Left hindlimb (tissue), 1 donor: Measurements from ENCODE around the gene PTP4A1.

Experiments used
- DNase-seq: peaks from one replicate; pipeline ENCODE4 v3.0.0-alpha.2; 2018

PTP4A1 gene

DNA sequence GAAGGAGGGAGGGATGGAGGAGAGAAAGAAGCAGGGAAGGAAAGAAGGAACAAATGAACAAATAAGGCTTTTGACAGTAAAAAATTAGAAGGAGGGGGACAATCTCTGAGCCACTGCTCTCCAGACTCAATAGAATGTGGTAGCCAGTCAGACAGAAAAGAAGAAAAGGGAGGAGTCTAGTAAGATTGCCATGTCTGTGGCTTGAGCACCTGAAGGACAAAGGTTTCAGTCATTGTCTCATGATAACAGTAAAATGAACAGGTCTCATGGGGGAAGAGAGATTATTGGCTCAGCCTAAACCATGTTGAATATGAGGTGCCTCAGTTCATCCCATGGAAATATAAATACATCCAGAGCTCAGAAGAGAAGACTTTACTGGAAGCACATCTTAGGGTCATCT, 14.0 kb upstream of the PTP4A1 start:
- DNase-seq = no peak

DNA sequence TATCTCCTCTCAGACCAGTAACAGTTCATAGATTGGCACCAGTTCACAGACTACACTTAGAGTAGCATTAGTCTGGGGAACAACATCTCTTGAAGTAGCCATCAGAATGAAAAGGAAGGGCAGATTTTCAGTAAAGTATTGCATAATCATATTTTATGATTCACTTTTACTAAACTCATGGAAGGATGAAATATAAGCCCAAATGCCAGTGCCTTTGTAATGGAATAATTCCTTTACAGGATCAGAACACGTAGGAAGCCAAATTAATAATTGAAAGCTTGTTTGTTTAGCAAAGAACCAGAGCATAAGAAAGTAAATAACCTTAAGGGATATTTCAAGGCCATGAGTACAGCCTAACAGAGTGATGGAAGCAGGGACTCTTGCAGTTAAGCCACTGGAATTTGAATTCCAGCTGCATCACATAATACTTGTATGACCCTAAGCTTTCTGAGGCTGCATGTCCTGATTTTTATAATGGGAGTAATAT, 11.4 kb upstream of the PTP4A1 start:
- no peak for DNase-seq

DNA sequence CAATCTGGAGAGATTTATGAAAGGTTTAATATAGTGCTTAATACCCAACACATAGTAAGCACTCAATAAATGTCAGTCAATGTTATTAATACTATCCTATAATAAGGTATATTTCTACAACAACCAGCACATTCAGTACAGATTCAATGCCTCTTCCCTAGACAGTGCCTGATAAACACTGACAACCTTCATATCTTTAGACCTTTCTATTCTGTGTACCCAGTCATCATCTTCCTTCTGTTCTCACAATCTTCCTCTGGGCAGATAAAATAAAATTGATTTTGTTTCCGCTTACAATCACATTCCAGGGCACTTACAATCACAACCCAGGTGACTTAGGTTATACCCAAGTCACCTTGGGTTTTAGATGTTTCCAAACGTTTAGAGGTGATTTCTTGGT, 11.0 kb upstream of the PTP4A1 start:
- DNase-seq = no peak

DNA sequence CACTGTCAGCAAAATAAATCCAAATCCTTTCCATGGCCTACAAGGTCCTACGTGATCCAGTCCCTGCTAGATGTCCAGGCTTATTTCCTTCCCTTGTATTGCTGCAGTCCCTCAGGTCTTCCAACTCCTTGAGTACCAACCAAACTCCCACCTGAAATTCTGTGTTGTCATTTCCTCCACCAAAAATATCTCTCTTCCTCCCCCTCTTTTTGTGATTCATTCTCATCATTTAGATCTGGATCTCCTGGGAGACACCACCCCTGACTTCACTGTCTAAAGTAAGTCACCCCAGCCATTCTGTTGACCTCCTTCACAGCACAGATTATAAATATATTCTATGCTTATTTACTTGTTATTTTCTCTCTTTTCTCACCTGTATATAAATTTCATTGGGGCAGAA, 9.0 kb upstream of the PTP4A1 start:
- DNase-seq = no peak

DNA sequence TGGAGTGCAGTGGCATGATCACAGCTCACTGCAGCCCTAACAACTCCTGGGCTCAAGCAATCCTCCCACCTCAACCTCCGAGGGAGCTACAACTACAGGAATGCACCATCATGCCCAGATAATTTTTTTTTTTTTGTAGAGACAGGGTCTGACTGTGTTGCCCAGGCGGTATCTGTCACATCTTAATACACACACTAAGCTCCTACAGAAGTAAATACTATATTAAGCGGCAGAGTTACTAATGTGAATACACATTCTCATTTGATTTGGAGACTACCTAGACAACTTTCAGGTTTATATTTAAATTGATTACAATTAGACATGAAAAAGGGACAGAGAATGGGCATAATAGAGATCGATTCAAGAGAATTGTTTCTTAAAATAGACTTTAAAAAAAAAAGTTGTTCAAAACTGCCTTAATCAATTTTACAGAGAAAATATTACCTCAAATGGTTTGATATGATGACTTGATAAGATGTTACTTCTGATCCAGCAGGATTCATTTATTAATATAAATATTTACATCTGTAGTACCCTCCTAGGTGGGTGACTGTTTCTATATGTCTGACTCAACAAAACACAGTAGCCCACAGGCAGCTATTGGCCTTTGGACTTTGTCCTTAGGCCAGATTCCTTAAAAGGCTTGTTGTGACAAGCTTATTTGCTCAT, 7.1 kb upstream of the PTP4A1 start:
- no peak for DNase-seq

DNA sequence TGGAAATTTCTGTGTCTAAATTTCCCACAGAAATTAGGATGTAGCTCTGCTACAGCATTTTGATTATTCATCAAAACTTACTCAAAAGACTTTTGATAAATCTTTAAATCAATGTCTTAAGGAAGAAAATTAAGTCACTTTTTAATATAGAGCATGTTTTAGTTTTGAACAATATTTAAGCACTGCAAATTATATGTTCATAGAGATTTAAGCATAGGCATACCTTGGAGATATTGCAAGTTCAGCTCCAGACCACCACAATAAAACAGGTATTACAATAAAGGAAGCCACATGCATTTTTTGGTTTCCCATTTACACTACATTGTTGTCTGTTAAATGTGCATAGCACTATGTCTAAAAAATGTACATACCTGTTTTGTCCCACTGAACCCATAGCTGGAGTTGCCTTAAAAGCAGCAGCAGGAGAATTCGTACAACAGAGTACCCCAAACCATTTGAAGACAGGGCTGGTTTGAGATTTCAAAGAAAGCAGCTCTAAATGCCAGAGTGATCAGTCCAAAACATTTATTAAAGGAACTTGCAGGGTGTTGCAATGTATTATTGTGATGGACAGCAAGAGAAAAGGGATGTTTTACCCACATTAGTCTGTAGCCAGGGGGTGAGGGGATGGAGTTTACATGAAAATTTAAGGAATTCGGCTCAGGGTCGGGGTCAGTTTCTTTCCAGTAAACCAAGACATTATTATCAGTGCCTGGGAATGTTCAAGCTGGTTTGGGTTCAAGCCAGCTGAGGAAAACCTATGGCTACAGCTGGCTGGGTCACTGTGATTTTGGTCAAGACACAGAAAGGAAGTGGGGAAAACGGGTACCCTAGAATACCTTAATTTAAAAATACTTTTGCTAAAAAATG, 6.3 kb upstream of the PTP4A1 start:
- no peak for DNase-seq

DNA sequence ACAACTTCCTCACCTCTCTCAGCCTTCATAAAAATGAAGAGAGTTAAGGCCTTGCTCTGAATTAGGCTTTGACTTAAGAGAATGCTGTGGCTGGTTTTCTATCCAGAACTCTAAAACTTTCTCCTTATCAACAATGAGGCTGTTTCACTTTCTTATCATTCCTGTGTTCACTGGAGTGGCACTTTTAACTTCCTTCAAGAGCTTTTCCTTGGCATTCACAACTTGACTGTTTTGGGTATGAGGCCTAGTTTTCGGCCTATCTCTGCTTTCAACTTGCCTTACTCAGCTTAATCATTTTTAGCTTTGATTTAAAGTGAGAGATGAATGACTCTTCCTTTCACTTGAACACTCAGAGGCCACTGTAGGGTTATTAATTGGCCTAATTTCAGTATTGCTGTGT, 4.3 kb upstream of the PTP4A1 start:
- DNase-seq = no peak

DNA sequence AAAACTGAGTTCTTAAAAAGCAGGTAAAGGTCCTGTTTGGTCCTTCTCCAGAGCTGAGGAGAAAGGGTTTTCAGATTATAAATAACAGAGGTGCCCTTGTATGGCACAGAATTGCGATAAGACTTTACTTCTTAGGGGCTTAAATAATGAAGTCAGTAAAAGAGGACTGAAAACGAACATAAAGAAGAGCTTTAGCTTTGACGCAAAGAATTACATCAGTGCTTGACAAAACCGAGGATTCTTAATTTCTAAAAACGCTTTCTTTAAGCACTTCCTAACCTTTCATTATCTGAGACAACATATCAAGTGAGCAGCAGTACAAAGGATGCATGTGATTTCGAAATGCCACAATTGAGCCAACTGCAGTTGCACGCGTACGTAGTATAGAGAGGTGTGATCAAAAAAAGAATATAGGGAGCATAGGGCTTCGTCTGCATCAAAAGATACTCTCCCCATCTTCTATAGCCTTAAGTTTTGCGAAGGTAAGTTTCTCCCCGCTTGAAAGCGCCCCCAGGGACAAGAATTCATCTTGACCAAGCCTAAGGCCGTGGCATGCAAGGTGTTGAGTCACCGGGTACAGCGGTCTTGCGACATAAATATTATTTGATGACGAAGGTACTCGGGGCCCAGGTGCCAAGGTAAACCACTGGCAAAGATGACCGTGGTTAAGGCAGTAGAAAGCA, 778 bp upstream of the PTP4A1 start:
- DNase-seq = no peak

DNA sequence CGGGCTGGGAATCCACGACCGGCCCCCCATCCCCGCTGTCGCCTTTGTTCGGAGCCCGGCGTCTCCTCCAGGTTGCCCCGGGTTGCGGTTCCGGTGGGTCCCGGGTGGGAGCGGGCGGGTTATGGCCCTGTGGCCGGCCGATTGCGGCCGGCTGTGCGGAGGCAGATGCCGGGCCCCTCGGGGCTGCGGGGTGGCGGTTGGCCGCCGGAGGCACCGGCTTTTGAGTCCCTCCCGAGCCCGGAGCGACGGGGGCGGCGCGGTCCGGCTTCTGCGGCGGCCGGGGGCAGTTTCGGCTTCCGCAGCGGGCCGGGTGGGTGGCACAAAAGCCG, 431 bp downstream of the PTP4A1 start:
- DNase-seq = no peak

DNA sequence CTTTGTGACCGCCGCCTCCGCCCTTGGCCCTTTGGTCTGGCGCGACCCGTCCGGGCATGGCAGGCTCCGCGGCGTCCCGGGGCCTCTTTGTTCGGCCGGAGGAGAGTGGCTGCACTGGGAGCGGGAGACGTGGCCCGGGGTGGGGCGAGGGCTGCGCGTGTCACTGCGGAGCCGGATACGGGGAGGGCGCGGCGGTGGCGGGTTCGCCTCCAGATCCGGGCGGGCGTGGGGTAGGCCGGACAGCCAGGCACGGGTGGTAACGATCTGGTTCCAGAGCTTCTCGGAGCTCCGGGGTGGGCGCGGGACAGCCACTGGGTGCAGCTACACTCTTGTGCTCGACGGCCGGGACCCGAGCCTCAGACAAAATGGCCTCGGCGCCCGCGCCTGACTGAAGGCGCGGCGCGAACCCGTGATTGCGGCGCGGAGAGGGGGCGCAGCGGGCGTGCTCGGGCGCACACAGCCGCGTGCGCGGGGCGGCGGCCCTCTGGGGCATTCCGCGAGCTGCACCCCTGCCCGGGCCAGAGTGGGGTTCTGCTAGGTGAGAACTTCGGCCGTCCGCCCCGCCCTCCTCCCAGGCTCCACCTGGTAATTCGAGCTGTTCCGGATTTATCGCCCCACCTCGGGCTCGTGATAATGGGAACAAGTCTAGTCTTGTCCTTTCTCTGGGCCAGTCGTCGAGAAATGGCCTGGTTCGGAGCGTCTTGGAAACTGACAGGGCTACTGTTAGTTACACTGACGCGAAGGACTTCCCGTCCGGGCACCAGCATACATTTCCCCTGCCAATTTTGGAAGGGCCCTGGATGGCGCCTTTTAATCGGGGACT, 1.0 kb downstream of the PTP4A1 start:
- DNase-seq = peak; percentile 79

DNA sequence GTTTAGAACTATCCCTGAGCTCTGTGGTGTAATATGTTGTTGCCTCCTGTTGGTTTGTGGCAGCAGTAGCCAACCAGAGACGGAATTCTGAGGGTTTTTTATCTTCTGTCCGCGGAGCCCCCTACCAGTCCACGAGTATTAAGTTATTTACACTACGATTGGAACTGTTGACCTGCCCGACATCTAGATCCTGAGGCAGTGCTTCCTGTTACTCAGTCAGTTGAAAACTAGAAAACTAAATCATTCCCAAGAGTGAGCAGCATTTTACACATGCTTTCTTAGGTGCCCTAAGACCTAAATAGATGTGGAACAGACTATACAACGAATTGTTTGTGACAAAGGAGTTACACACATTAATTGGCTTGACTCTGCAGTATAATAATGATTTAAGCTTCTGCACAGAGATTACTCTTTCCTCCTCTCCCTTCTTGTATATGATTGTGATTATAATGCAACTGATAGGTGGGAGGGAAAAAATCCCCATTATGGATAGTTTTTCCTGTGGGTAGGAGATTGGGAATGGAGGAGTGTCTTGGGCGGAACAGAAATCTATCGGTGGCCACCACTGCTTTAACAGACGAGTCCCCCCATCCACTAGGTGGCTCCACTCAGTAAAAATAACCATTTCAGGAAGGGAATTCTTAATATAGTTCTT, 1.7 kb downstream of the PTP4A1 start:
- peak; percentile 36 for DNase-seq

DNA sequence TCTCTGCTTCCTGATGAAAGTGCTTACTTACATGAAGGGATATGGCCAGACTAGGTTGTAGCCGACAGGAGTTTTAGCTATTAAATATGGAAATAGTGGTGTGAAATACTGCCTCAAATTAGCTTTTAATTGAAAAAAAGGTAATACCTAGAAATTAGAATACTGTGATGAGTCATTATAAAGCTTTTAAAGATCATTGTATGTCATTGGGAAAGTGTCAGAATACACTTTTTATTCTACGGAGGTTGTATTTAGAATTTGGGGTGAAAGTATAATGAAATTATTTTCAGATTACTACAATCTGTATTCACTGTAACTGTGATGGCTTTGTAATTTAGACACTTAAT, 2.2 kb downstream of the PTP4A1 start:
- DNase-seq = no peak

DNA sequence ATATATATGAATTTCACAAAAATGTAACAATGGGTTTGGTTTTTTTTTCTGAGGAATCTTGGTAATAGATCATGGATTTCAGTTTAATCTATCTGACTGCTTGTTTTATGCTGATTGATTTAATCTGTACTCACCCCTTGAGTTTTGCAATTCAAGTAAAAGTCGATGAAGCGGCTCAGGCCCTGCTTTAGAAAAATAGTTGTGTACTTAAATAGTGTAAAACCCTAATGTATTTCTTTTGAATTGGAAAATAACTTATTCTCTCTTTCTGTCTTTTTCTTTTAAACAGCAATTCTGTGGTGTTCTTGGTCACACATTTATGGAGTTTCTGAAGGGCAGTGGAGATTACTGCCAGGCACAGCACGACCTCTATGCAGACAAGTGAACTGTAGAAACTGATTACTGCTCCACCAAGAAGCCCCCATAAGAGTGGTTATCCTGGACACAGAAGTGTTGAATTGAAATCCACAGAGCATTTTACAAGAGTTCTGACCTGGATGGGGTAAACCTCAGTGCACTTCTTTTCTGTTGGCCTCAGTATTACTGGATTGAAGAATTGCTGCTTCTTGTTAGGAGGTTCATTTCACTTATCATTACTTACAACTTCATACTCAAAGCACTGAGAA, 4.0 kb downstream of the PTP4A1 start:
- no peak for DNase-seq

DNA sequence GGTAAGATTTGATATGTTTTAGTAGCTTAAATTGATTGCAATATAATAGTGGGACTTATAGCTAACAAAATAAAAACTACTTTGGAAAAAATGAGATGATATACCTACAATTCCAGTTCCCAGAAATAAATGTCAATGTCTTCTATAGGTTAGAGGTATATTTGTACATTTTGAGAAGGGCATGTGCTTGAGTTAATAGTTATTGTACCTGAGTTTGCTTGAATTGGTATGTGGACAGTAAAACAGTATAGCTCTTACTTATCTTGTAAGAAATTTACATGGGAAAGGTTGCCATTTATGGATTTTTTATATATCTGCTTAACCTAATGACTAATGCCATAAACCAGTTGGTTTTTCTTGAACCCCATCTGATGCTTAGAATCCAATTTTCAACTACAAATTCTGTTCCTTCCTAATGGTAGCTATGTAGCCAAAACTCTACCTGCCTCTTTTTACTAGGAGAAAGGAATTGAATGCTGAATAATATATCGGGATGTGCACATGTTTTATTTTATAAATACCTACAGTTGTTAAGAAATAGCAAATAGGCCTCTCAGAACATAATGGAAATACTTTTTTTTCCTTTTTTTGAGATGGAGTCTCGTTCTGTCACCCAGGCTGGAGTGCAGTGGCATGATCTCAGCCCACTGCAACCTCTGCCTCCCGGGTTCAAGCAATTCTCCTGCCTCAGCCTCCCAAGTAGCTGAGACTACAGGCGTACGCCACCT, 4.9 kb downstream of the PTP4A1 start:
- DNase-seq = no peak

DNA sequence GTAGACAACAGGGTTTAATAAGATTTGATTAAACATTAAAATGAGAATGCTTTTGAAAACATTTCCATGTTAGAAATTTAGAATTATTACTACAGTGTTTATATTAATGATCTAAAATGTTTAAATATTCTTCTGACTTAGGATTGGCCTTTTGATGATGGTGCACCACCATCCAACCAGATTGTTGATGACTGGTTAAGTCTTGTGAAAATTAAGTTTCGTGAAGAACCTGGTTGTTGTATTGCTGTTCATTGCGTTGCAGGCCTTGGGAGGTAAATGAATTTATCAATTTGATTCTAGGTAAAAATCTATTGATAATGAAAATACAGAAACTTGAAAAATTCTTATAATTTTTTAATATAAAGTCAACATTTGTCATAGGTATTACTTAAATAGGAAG, 6.5 kb downstream of the PTP4A1 start:
- DNase-seq = no peak

DNA sequence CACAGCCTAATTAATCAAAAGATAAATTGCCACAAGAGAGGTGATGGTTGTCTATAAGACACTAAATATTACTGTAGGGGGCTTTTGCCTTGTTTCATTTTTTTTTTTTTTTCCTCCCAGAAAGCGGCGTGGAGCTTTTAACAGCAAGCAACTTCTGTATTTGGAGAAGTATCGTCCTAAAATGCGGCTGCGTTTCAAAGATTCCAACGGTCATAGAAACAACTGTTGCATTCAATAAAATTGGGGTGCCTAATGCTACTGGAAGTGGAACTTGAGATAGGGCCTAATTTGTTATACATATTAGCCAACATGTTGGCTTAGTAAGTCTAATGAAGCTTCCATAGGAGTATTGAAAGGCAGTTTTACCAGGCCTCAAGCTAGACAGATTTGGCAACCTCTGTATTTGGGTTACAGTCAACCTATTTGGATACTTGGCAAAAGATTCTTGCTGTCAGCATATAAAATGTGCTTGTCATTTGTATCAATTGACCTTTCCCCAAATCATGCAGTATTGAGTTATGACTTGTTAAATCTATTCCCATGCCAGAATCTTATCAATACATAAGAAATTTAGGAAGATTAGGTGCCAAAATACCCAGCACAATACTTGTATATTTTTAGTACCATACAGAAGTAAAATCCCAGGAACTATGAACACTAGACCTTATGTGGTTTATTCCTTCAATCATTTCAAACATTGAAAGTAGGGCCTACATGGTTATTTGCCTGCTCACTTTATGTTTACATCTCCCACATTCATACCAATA, 7.8 kb downstream of the PTP4A1 start:
- no peak for DNase-seq

DNA sequence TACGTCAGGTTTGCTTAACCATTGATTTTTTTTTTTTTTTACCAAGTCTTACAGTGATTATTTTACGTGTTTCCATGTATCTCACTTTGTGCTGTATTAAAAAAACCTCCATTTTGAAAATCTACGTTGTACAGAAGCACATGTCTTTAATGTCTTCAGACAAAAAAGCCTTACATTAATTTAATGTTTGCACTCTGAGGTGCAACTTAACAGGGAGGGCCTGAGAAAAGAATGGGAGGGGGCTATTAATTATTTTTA, 8.4 kb downstream of the PTP4A1 start:
- DNase-seq = no peak

DNA sequence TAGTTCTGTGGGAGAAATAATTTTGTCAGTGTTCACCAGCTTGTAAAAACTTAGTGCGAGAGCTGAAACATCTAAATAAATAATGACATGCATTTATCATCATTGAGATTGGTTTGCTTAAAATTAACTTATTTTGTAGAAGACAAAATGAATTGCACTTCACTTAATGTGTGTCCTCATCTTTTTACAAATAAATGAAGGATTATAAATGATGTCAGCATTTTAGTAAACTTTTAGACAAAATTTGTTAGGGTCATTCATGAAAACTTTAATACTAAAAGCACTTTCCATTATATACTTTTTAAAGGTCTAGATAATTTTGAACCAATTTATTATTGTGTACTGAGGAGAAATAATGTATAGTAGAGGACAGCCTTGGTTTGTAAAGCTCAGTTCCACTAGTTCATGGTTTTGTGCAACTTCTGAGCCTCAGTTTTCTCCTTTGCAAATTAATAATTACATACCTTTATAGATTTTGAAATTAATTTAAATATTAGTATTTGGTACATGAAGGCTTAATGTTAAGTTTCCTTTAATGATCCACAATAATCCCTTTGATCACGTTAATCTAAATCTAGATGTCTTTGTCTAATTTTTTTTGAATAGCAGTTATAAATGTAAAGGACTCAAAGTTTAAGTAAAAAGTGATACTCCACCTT, 9.2 kb downstream of the PTP4A1 start:
- no peak for DNase-seq

DNA sequence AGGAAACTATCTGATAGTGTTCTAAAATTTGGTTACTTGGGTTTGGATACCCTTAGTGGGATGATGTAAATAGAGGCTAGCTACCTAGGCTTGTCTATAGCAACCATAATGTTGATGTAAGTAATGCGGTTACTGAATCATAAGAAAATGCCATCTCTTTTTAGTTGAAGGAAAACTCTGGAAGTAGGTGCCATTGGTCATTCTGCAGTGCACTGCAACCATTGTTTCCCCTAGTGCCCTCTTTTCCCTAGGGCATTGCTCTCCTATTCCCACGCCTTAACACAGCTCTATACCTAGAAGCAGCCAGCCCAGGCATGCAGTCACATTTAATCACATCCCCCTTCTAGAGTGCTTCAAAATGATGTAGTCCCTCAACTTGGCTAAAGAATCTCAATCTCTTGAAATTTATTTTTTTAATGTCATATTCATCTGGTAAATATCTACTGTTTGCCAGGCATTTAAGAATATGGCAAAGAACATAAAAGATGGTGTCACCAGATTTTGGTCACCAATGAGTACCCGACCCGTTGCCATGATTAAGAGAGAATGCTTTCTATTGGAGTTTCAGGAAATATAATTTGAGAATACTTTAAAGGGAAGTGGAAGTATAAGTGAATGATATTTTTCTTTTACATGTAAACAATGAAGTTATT, 10.4 kb downstream of the PTP4A1 start:
- no peak for DNase-seq

DNA sequence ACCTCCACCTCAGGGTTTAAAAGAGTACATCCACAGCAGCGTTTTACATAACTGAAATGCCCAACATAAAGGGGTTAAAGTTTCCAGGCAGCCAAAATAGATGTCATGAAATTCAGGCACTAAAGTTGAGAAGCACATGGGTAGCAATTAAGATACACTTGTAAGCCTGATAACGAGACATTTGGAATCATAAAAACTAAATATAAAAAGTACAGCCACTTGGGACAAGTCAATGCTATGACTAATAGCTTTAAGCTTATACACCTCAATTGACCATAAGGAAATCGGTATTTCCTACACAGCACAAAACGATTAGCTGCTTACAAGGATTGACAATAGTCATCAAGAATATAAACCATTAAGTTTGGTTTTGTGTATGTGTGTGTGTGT, 11.8 kb downstream of the PTP4A1 start:
- no peak for DNase-seq
